Stimulated activated naive CD8-positive, alpha-beta T cell treated with anti-CD3 and anti-CD28 coated beads, Interleukin-15, amount 100 ng/mL, for 72 hours (primary cell): ENCODE data around the gene CPNE5.

Experiments used
- ATAC-seq: fragments of 150-1000 bp; cut with Tn5 transposase; 2 replicates; pipeline ENCODE4 v1.10.0; 2021; ENCODE audit warnings: mild to moderate bottlenecking, moderate library complexity
- DNase-seq, 2 donors: peaks; one replicate each; pipeline ENCODE4 v3.0.0; 2021 to 2022
- H3K27ac Mint-ChIP-seq, 2 donors: one replicate each; pipeline ENCODE4 v1.8.0; 2022; ENCODE audit warnings: mild to moderate bottlenecking in 2 of 2, mixed read lengths in 2 of 2, moderate library complexity in 2 of 2
- H3K27me3 Mint-ChIP-seq: one replicate; pipeline ENCODE4 v1.8.0; 2022; ENCODE audit warnings: mixed read lengths
- H3K4me1 Mint-ChIP-seq: one replicate; pipeline ENCODE4 v1.8.0; 2022; ENCODE audit warnings: mild to moderate bottlenecking, mixed read lengths
- H3K4me3 Mint-ChIP-seq, 2 donors: one replicate each; pipeline ENCODE4 v1.8.0; 2022; ENCODE audit warnings: mild to moderate bottlenecking in 2 of 2, mixed read lengths in 2 of 2, moderate library complexity in 1 of 2
- H3K9me3 Mint-ChIP-seq, 2 donors: one replicate each; pipeline ENCODE4 v1.8.0; 2022; ENCODE audit warnings: mixed read lengths in 2 of 2

Gene CPNE5

DNA sequence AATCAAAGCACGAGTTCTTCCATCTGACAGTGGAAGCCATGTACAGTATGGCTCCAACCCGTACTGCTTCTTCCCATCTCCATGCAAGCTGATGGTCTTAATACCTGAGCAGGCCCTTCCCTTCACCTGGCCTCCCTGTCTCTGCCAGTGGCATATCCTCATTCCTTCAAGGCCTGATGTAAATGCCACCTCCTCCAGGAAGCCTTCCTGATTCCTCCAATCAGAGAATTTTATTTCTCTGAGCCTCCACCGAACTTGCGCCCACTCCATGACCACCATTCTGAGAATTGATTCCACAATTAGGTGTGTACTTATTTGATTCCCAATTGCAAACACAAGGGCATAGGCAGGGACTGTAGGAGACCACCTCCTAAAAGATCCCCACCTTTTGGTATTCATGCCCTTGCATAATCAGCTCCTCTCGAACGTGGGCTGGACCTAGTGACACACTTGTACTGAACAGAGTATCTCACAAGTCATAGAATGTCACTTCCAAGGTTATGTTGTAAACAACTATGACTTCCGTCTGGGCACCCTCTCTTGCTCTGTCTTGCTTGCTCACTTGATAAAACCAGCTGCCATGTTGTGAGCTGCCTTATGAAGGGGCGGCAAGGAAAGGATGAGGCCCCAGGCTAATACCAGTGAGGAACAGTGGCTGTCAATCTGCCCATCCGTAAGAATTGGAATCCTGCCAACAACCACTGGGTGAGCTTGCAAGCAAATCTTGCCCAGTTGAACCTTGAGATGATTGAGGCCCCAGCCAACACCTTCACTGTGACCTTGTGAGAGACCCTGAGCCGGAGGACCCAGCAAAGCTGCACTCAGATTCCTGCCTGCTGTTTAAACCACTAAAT is 38.8 kb downstream of the CPNE5 start:
- H3K27me3 Mint-ChIP-seq, result peaks cover 9% of the 10 kb centered on the region
- no peaks in the 10 kb centered on the region for H3K9me3 Mint-ChIP-seq
- DNase-seq (no peak), ATAC-seq (no peak)
- H3K27ac Mint-ChIP-seq, result peak overlapping the region in 1 of 2 donors; percentile 77
- no peak overlapping the region for H3K4me3 Mint-ChIP-seq
- H3K4me1 Mint-ChIP-seq, result no peaks in the 10 kb centered on the region

DNA sequence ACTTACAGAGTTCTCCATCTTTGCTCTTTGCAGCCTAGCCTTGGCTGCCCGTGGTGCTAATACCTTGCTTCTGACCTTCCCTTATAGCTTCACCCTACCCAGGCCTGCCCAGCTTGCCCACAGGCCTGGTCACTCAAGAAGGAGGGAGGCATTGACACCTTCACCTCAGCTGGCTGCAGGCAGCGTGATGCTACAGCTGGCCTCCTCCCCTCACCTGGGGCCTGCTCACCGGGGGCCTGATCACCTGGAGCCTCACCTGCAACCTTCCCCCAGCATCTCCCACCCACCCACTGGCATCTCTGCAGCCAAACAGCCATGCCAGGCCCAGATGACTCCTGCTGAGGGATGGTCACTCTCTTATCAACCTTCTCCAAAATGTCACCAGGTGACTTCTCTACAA is 40.4 kb downstream of the CPNE5 start:
- no peak for DNase-seq
- no peak for ATAC-seq
- no peak overlapping the region for H3K4me3 Mint-ChIP-seq
- peaks cover 2% of the 10 kb centered on the region for H3K4me1 Mint-ChIP-seq
- no peak overlapping the region for H3K27ac Mint-ChIP-seq
- H3K9me3 Mint-ChIP-seq, result no peaks in the 10 kb centered on the region
- H3K27me3 Mint-ChIP-seq, result peaks cover 3% of the 10 kb centered on the region

DNA sequence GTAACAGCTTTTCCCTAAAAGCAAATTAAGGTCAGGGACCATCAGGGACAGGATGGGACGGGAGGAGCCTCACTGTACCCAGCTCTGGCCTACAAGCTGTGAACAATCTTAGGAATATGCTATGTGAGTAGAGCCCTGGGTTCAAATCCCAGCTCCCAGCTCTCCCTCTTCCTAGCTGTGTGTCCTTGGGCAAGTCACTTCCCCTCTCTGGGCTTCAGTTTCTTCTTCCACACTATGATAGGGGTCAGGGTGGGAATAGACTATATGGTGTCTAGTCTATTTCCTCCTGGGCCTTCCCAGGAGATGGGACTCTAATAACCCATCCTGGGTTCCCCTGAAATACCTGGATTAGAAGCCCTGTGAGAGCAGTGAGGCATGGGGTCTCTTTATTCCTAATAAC is 41.6 kb downstream of the CPNE5 start:
- peaks cover 9% of the 10 kb centered on the region for H3K27me3 Mint-ChIP-seq
- no peak for DNase-seq
- peaks cover 5% of the 10 kb centered on the region for H3K4me1 Mint-ChIP-seq
- H3K27ac Mint-ChIP-seq, result no peak overlapping the region
- H3K4me3 Mint-ChIP-seq, result no peak overlapping the region
- H3K9me3 Mint-ChIP-seq, result no peaks in the 10 kb centered on the region
- no peak for ATAC-seq

DNA sequence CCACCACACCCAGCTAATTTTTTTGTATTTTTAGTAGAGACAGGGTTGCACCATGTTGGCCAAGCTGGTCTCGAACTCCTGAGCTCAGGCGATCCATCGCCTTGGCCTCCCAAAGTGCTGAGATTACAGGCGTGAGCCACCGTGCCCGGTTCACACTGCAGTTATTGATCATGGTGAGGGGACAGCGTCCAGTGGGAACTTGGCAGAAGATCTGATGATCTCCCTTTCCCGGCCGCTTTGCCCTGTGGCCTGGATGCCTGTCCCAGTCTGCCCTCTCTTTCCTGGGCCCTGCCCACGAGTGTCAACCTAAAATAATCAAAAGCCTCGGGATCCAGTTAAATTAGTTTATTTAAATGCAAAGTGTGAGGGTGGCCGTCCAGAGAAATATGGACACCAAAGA is 42.2 kb downstream of the CPNE5 start:
- H3K27ac Mint-ChIP-seq, result no peak overlapping the region
- no peaks in the 10 kb centered on the region for H3K9me3 Mint-ChIP-seq
- no peak for DNase-seq
- H3K4me3 Mint-ChIP-seq, result no peak overlapping the region
- peaks cover 5% of the 10 kb centered on the region for H3K4me1 Mint-ChIP-seq
- peaks cover 15% of the 10 kb centered on the region for H3K27me3 Mint-ChIP-seq
- no peak for ATAC-seq

DNA sequence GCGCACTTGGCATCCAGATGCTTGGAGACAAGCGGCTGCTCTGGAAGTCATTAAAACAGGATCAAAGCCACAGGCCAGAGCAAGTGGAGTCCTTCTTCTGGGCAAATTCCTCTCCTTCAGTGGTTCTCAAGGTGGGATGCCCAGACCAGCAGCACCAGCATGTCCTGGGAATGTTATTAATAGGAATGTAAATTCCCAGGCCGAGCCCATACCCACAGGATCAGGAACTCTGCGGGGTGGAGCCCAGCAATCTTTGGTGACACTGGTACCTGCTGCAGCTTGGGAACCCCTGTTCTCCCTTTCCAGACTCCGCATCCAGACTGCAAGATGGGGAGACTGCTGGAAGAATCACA is 44.6 kb downstream of the CPNE5 start:
- Mint-ChIP-seq H3K27me3 (peaks cover 28% of the 10 kb centered on the region), H3K27ac (no peak overlapping the region), H3K9me3 (no peaks in the 10 kb centered on the region), H3K4me1 (peaks cover 5% of the 10 kb centered on the region), H3K4me3 (no peak overlapping the region)
- DNase-seq (no peak), ATAC-seq (no peak)

DNA sequence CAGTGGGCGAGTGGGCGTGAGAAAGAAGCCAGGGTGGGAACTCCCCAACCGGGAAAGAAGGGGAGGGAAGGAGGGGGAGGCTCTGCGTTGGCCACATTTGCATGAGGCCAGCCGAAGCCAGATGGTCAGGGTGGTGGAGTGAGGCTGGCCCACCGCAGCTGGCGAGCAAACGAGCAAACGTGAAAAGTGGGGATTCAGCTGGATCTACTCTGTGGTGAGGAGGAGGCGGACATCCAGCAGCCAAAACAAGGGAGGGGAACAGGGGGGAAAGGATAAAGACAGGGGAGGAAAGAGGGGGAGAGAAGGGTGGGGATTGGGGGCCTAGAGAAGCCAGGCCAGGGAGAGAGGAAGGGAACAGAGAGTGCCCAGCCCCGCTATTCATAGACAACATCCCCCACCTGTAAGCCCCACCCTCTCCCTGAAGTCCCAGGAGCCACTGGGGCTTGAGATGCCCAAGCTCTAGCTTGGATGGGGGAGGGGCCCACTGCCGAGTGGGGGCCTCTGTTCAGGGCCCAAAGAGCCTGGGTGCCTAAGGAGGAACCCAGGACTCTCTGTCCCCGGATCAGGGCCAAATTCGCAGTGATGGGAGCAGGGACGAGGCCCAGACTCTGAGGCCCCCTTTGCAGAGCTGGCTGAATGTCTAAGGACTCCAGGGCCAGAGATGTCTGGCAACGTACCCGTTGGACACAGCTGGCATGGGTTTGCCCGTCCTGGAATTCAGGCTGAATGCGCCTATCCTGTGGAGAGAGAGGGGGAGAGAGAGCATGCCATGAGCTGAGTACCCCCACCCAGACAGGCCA is 45.1 kb downstream of the CPNE5 start:
- DNase-seq (no peak), ATAC-seq (no peak)
- peaks cover 34% of the 10 kb centered on the region for H3K27me3 Mint-ChIP-seq

DNA sequence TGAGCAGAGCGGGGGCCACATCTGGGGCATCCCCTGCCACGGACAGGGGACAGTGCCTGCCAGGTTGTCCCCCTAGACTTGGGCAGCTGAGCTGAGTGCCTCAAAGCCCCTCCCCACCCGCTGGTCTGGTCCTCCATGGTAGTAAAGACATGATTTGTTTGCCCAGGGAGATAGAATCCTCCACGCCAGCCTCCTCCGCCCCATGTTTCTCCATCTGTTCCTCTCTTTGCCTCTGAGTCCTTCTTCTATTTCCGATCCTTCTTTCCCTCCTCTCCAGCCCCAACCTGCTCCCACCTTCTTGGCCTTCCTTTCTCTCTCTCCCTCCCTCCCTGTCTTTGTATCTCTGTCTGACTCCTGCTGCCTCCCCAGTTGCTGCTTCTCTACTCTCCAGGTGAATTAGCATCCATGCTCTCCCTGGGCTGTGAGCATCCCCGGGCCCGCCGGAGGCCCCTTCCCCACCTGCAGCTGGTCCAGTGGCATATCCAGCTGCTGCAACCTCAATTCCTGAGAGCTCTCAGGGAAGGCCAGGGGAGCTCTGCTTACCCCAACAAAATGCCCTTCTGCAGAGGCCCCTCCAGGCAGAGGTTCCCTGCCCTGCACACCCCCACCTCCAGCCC is 45.8 kb downstream of the CPNE5 start:
- DNase-seq (no peak), ATAC-seq (no peak)
- no peaks in the 10 kb centered on the region for H3K9me3 Mint-ChIP-seq
- no peak overlapping the region for H3K4me3 Mint-ChIP-seq
- peaks cover 13% of the 10 kb centered on the region for H3K4me1 Mint-ChIP-seq
- H3K27me3 Mint-ChIP-seq, result peaks cover 39% of the 10 kb centered on the region
- no peak overlapping the region for H3K27ac Mint-ChIP-seq

More for the DNA sequence above, 45.1 kb downstream of the CPNE5 start:
- no peak overlapping the region for H3K4me3 Mint-ChIP-seq
- H3K9me3 Mint-ChIP-seq, result no peaks in the 10 kb centered on the region
- no peak overlapping the region for H3K27ac Mint-ChIP-seq
- peaks cover 7% of the 10 kb centered on the region for H3K4me1 Mint-ChIP-seq

DNA sequence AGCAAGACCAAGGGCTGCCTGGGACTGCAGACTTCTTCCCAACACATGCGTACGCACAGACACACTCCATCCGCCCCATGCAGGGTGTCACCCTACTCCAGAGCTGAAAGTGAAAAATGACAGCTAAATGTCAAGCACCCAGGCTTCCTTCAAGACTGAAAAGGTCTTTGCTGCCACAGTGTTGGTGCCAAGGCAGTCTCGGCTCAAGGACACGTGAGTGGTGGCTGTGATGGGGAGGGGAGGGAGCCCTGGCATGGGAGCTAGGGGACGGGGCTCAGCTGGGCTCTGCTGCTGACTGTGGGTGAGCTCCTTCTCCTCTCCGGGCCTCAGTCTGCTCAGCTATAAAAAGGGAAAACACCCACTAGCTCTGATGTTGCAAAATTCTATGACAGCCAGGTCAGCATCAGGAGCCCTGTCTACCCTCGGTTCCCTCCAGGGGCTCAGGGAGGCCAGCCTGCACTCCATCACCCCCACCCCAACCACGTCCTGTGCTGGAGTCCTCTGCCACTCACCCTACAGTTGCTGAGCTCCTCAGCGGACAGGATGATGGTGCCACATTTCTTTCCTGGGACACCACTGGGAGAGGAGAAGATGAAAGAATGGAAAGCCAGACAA is 47.6 kb downstream of the CPNE5 start:
- no peak overlapping the region for H3K4me3 Mint-ChIP-seq
- peaks cover 13% of the 10 kb centered on the region for H3K4me1 Mint-ChIP-seq
- no peaks in the 10 kb centered on the region for H3K9me3 Mint-ChIP-seq
- ATAC-seq (no peak), DNase-seq (no peak)
- peak overlapping the region in 1 of 2 donors; percentile 50 for H3K27ac Mint-ChIP-seq
- peaks cover 39% of the 10 kb centered on the region for H3K27me3 Mint-ChIP-seq

DNA sequence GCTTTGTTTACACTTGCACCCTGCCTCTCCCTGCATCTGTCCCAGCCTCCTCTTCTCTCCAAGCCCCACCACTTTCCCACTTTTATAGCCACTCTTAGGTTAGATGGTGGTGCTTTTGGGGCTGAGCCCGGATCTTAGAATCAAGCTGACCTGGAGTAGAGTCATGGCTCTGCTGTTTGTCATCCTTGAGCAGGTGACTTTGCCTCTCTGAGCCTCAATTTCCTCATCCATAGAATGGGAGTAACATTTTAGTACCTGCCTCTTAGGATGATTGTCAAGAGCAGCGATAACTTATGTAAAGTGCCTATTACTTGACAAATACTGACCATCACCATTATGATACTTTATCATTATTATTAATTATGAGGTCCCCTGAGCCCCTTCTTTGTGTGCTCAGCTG is 48.2 kb downstream of the CPNE5 start:
- H3K4me3 Mint-ChIP-seq, result no peak overlapping the region
- H3K27me3 Mint-ChIP-seq, result peaks cover 39% of the 10 kb centered on the region
- no peaks in the 10 kb centered on the region for H3K9me3 Mint-ChIP-seq
- no peak for ATAC-seq
- H3K4me1 Mint-ChIP-seq, result peaks cover 13% of the 10 kb centered on the region
- DNase-seq, result no peak
- no peak overlapping the region for H3K27ac Mint-ChIP-seq

DNA sequence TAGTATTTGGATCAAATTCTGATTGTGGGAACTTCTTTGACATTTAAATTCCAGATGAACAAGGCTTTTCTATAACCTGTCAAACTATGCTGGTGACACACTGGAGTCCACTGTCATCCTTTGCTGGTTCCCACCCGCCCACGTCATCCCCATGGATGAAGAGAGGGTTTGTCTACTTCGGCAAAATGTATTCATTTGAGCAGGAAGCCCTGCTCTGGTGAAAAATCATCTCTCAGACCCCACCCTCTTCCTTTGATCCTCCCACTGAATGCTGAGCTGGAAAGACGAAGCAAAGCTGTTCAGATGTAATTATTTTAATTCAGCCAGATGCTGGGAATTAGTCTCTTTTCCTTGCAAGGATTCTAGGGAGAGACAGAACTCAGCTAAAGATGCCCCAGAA is 50.5 kb downstream of the CPNE5 start:
- Mint-ChIP-seq H3K9me3 (no peaks in the 10 kb centered on the region), H3K4me1 (peaks cover 10% of the 10 kb centered on the region), H3K4me3 (no peak overlapping the region), H3K27me3 (peaks cover 35% of the 10 kb centered on the region), H3K27ac (no peak overlapping the region)
- no peak for DNase-seq
- no peak for ATAC-seq

DNA sequence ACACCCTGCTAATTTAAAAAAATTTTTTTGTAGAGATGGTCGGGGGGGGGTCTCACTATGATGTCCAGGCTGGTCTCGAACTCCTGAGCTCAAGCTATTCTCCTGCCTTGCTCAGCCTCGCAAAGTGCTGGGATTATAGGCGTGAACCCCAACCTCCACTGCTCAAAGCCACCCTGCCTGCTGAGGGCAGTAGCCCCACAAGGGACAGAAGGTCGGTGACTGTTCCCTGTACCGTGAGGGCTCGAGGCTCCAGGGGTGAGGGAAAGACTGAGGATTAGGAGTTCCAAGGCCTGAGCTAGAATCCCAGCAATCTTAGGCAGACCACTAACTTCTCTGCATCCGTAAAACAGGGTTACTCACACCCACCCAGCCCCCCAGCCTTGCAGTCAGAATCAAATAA is 51.1 kb downstream of the CPNE5 start:
- no peak overlapping the region for H3K27ac Mint-ChIP-seq
- ATAC-seq (no peak), DNase-seq (no peak)
- peaks cover 30% of the 10 kb centered on the region for H3K27me3 Mint-ChIP-seq
- H3K4me3 Mint-ChIP-seq, result no peak overlapping the region
- H3K4me1 Mint-ChIP-seq, result peaks cover 8% of the 10 kb centered on the region
- no peaks in the 10 kb centered on the region for H3K9me3 Mint-ChIP-seq

DNA sequence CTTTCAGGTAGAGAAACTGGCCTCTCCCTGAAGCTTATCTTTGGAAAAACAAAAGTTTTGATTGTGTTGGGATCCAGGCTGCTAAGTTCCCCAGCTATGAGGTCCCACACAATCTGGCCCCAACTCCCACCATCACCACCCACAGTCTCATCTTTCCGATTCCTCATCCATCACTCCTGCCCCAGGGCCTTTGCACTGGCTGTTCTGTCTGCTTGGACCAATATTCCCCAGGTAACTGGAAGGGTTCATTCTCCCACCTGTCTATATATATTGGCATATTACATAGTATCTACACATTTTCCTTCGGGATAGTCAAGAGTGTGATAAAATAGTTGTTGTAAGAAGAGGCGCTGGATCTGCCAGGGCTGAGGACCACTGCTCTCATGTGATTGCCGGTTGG is 52.0 kb downstream of the CPNE5 start:
- H3K27me3 Mint-ChIP-seq, result peaks cover 25% of the 10 kb centered on the region
- peaks cover 8% of the 10 kb centered on the region for H3K4me1 Mint-ChIP-seq
- no peak overlapping the region for H3K4me3 Mint-ChIP-seq
- no peaks in the 10 kb centered on the region for H3K9me3 Mint-ChIP-seq
- no peak overlapping the region for H3K27ac Mint-ChIP-seq
- ATAC-seq, result no peak
- no peak for DNase-seq

DNA sequence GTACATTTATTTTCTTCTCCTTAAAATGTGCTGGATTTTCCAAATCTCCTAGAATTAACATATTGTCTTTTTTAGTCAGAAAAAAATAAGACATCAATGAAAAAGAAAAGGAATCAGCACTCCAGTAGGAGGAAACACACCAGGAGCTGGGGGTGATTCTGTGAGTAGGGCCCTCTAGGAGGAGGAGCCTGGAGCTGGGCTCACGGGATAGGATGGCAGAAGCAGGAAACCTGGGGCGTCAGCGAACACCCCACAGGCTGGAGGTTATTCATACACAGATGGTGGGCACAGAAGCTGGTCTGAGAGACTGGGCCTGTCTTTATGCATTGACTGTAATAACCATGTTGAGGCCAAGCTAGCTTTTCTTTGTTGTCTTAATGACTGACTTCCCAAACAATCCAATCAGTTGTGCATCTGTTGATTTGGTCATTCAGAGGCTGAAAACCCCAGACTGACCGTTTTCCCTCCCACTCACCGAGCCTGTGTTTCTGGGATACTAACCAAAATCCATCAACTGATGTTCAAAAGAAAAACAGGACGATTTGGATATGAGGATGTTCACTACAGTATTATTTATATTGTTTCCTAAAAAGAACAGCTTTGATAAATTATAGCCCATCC is 53.1 kb downstream of the CPNE5 start:
- H3K9me3 Mint-ChIP-seq, result no peaks in the 10 kb centered on the region
- H3K27ac Mint-ChIP-seq, result no peak overlapping the region
- DNase-seq (no peak), ATAC-seq (no peak)
- peaks cover 13% of the 10 kb centered on the region for H3K4me1 Mint-ChIP-seq
- H3K27me3 Mint-ChIP-seq, result peaks cover 21% of the 10 kb centered on the region
- no peak overlapping the region for H3K4me3 Mint-ChIP-seq

DNA sequence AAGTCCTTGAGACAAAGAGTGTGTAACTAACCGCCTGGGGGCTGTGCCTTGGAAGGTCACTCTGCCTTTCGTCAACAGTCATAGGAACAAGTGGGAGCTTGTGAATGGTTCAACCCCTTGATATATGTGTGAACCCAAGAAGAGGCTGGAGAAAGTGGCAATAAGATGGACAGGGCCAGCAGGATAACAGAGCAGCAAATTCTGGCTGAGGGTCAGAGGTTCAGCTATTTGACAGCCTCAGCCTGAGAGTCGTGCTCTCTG is 54.9 kb downstream of the CPNE5 start:
- peaks cover 21% of the 10 kb centered on the region for H3K27me3 Mint-ChIP-seq
- H3K4me1 Mint-ChIP-seq, result peaks cover 13% of the 10 kb centered on the region
- ATAC-seq (no peak), DNase-seq (no peak)
- no peak overlapping the region for H3K27ac Mint-ChIP-seq
- H3K4me3 Mint-ChIP-seq, result no peak overlapping the region
- H3K9me3 Mint-ChIP-seq, result no peaks in the 10 kb centered on the region

DNA sequence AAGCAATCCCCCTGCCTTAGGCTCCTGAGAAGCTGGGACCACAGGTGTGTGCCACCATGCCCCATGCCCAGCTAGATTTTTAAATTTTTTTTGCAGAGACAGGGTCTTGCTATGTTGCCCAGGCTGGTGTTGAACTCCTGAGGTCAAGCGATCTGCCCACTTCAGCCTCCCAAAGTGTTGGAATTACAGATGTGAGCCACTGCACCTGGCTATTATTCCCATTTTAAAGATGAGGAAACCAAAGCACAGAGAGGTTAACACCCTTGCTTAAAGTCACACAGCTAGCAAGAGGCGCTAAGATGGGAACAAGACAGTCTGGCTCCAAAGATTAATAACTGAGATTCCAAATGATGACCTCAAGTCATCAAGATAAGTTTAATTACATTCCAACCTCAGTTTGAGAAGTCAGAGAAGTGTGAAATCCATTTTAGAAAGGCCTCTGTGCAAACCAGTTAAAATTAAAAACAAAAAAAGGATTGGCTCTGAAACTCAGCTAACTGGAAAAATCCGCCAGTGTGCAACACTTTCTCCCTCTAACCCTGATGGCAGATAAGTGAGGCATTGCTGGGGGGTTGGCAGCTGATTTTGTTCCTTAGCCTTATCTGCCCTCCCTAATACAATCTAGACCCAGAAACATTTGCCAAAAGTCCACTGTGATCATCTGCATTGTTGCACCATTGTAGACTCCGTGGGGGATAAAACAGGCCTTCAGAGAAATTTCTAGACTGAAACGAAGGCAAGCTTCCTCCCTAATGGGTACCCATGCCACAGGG is 55.5 kb downstream of the CPNE5 start:
- H3K27me3 Mint-ChIP-seq, result peaks cover 16% of the 10 kb centered on the region
- H3K9me3 Mint-ChIP-seq, result no peaks in the 10 kb centered on the region
- H3K4me3 Mint-ChIP-seq, result no peak overlapping the region
- ATAC-seq (no peak), DNase-seq (no peak)
- H3K4me1 Mint-ChIP-seq, result peaks cover 8% of the 10 kb centered on the region
- no peak overlapping the region for H3K27ac Mint-ChIP-seq
